ENCODE data around the gene AVEN. TPM values are rescaled to one million over a fixed set of nuclear protein-coding genes. Genes with fewer than 3 reads are reported as not detected.

AVEN gene
- total and polyA plus RNA-seq, 2 of the 13 experiments (the other 11 are each of a cell fraction or from before 2014, with no cell fraction given) = 4.4 to 17.5 TPM

DNA sequence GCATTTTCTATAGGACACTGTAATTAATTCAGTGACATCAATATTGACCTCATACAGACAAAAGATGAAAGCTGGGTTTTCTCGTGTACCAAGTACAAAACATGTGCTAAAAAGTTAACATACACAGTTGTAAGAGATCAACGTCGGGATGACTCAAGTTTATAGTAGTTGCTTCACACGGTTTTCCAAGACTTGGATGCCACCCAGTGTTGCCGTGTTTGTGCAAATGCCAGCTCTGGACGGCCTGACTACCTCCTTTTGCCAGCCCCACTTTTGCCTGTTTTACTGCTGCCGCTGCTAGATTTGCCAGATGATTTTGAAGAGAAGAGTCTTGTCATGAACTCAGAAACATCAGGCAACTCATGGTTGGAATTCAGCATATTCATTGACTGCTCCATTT lies 45.1 kb upstream of the AVEN start:
- H3K27me3 ChIP-seq (ENCODE audit: control insufficient read depth in 1 of 2, insufficient read depth in 2 of 2, low read length in 2 of 2) = no peaks in the 10 kb centered on the region
- no peak overlapping the region for H3K4me2 ChIP-seq (ENCODE audit: low read depth, low read length)
- peaks cover 2 to 34% of the 10 kb centered on the region in 2 experiments; a peak in 4 of 5 replicates for H3K36me3 ChIP-seq (replicated peaks in 1 of 2; ENCODE audit: control insufficient read depth in 1 of 2, insufficient read depth in 2 of 2, low read length in 2 of 2)
- WGBS (ENCODE audit: low lambda C conversion rate) = 92% methylated on average over 7 of the region's 7 CpGs
- ATAC-seq (no peak), DNase-seq (ENCODE audit: low spot score) (no peak), FAIRE-seq (no peak)
- H3K4me3 ChIP-seq (replicated peaks in 1 of 3; ENCODE audit: insufficient read depth in 1 of 3, low read depth in 2 of 3, low read length in 3 of 3) = no peak overlapping the region
- H3K4me1 ChIP-seq (ENCODE audit: insufficient read depth, low read length) = no peaks in the 10 kb centered on the region
- no peak overlapping the region for H3K9ac ChIP-seq (ENCODE audit: insufficient read depth, low read depth, low read length)
- intact Hi-C loops (cut with micrococcal nuclease; ENCODE audit: unreplicated experiment) = no loop called here
- ChIA-PET POLR2A (no interaction called here), CTCF (ENCODE audit: low intra/inter-chr PET ratio, low total read pairs) (no interaction called here)
- in situ Hi-C loops (cut with HindIII; ENCODE audit: extremely low pct_ligation_motif_present, low pct_unique_long_range_greater_than_20kb) = no loop called here
- no peaks in the 10 kb centered on the region for H3K9me3 ChIP-seq (ENCODE audit: low read length)
- H3K79me2 ChIP-seq (ENCODE audit: insufficient read depth, low read length) = no peaks in the 10 kb centered on the region
- no peak overlapping the region for H3K27ac ChIP-seq (ENCODE audit: extremely low read length, insufficient read depth, low read length)
- H2AFZ ChIP-seq (ENCODE audit: low read length) = no peak overlapping the region
- TF ChIP-seq NFKB2 (CRISPR knock-in tag; IDR thresholded peaks at IDR 0.05; ENCODE audit: borderline replicate concordance) (no peak), ZSCAN20 (CRISPR knock-in tag; IDR thresholded peaks at IDR 0.05; ENCODE audit: borderline replicate concordance) (no peak), NRL (CRISPR knock-in tag; IDR thresholded peaks at IDR 0.05; ENCODE audit: borderline replicate concordance) (no peak), HES4 (CRISPR knock-in tag; IDR thresholded peaks at IDR 0.05; ENCODE audit: borderline replicate concordance) (no peak), SMAD9 (CRISPR knock-in tag; IDR thresholded peaks at IDR 0.05) (no peak), NFE2L2 (IDR thresholded peaks at IDR 0.05; ENCODE audit: low read length) (no peak), HDAC1 (CRISPR knock-in tag; IDR thresholded peaks at IDR 0.05) (no peak), HMG20A (CRISPR knock-in tag; IDR thresholded peaks at IDR 0.05; ENCODE audit: borderline replicate concordance) (no peak), KAT2B (IDR thresholded peaks at IDR 0.05; ENCODE audit: borderline replicate concordance, low read depth, low read length) (no peak), XBP1 (CRISPR knock-in tag; IDR thresholded peaks at IDR 0.05) (no peak), PLRG1 (conservative IDR thresholded peaks at IDR 0.05) (no peak), ZC3H13 (CRISPR knock-in tag; IDR thresholded peaks at IDR 0.05) (no peak)
- TF ChIP-seq, protein P1, sequence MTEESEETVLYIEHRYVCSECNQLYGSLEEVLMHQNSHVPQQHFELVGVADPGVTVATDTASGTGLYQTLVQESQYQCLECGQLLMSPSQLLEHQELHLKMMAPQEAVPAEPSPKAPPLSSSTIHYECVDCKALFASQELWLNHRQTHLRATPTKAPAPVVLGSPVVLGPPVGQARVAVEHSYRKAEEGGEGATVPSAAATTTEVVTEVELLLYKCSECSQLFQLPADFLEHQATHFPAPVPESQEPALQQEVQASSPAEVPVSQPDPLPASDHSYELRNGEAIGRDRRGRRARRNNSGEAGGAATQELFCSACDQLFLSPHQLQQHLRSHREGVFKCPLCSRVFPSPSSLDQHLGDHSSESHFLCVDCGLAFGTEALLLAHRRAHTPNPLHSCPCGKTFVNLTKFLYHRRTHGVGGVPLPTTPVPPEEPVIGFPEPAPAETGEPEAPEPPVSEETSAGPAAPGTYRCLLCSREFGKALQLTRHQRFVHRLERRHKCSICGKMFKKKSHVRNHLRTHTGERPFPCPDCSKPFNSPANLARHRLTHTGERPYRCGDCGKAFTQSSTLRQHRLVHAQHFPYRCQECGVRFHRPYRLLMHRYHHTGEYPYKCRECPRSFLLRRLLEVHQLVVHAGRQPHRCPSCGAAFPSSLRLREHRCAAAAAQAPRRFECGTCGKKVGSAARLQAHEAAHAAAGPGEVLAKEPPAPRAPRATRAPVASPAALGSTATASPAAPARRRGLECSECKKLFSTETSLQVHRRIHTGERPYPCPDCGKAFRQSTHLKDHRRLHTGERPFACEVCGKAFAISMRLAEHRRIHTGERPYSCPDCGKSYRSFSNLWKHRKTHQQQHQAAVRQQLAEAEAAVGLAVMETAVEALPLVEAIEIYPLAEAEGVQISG (CRISPR knock-in tag; IDR thresholded peaks at IDR 0.05) = no peak
- TF ChIP-seq, protein P2, sequence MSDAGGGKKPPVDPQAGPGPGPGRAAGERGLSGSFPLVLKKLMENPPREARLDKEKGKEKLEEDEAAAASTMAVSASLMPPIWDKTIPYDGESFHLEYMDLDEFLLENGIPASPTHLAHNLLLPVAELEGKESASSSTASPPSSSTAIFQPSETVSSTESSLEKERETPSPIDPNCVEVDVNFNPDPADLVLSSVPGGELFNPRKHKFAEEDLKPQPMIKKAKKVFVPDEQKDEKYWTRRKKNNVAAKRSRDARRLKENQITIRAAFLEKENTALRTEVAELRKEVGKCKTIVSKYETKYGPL (CRISPR knock-in tag; IDR thresholded peaks at IDR 0.05) = no peak
- TF ChIP-seq, protein P3, sequence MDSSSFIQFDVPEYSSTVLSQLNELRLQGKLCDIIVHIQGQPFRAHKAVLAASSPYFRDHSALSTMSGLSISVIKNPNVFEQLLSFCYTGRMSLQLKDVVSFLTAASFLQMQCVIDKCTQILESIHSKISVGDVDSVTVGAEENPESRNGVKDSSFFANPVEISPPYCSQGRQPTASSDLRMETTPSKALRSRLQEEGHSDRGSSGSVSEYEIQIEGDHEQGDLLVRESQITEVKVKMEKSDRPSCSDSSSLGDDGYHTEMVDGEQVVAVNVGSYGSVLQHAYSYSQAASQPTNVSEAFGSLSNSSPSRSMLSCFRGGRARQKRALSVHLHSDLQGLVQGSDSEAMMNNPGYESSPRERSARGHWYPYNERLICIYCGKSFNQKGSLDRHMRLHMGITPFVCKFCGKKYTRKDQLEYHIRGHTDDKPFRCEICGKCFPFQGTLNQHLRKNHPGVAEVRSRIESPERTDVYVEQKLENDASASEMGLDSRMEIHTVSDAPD (CRISPR knock-in tag; IDR thresholded peaks at IDR 0.05) = no peak
- TF ChIP-seq, protein P4, sequence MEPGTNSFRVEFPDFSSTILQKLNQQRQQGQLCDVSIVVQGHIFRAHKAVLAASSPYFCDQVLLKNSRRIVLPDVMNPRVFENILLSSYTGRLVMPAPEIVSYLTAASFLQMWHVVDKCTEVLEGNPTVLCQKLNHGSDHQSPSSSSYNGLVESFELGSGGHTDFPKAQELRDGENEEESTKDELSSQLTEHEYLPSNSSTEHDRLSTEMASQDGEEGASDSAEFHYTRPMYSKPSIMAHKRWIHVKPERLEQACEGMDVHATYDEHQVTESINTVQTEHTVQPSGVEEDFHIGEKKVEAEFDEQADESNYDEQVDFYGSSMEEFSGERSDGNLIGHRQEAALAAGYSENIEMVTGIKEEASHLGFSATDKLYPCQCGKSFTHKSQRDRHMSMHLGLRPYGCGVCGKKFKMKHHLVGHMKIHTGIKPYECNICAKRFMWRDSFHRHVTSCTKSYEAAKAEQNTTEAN (CRISPR knock-in tag; conservative IDR thresholded peaks at IDR 0.05) = no peak
- H4K20me1 ChIP-seq (ENCODE audit: insufficient read depth, low read length) = no peaks in the 10 kb centered on the region
- BruUV-seq (replicated peaks) = no TSS peak

Data from HepG2 (cell line).